Left renal pelvis (tissue), 4 donors: ENCODE data around the gene RLBP1. TPM values are rescaled to one million over a fixed set of nuclear protein-coding genes. Genes with fewer than 3 reads are reported as not detected.
A peak's percentile ranks its signal among the peaks of the same experiment; 100 is the strongest.
"Not testable (repeated sequence)": the region's sequence is repeated elsewhere in the genome, so short reads cannot be mapped to it uniquely, and the experiment has no call there.

Experiments used
- DNase-seq, 4 donors: peaks; one replicate each; pipeline ENCODE4 v3.0.0-alpha.2; 2013; ENCODE audit warnings: low read depth in 4 of 4, low spot score in 3 of 4
- polyA plus RNA-seq, 4 donors: library from polyadenylated mRNA; unstranded; fragments of 120-200 nt; gene quantifications; one replicate each; pipeline ENCODE4 v1.2.1, GENCODE V29; 2013; ENCODE audit not compliant: insufficient read length in 4 of 4

RLBP1 gene
- polyA plus RNA-seq, result not detected

DNA sequence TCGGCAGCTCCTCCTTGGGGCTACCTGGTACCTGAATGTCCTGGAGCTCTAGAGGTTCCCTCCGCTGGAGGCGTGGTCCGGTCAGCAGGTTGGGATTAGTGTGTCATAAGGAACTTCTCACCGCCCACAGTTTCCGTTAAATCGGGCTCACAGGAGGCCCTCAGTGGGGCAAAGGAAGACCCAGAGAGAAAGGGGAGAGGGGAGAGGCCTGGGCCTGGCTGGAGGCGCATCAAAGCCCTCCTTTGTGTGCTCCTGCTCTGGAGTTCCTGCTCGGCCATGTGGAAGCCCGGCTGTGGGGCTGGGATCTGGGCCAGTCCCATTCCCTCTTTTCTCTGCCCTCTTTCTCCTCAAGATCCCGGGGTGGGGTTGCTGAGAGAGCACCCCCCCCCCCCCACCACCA lies at the start of gene RLBP1:
Gene RLBP1 (minus strand): TSS at position 37 of the 400 bp plus-strand sequence. CDS start 2,604 bp downstream, outside the sequence.
- DNase-seq, result no peak

- not testable (repeated sequence) for DNase-seq
Measured at GRCh38 chr15:89250142-89250541, 28.8 kb upstream of the RLBP1 start.

DNA sequence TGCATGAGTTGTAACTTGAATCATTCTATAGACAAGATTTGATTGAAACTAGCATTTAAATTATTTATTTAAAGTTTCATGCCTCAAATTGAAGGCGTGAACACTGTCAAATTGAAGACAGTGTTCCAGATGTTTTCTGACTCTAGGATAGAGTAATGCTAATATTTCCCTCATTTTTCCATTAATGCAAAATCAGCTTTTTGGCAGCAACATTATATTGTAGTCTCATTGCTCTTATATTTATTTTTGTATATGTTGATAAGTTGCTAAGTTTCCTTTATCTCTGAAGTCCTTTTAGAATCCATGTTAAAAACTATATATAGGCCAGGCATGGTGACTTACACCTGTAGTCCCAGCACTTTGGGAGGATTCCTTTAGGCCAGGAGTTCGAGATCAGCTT lies 27.2 kb upstream of the RLBP1 start:
- DNase-seq, result no peak

DNA sequence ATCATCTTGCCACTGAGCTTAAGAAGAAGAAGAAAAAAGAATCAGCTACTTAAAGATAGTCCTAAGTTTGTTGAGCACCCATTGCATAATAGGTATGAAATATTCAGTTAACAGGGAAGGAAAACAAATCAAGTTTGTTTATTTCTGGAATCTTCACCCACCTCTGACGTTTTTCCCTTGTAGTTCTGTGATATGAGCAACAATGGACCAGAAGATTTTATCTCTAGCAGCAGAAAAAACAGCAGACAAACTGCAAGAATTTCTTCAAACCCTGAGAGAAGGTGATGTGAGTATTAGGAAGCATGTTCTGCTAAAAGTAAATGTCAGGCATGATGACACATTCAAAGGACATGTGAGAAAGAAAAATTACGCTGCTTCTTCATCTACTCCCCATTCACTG lies 26.1 kb upstream of the RLBP1 start:
- DNase-seq, result no peak

DNA sequence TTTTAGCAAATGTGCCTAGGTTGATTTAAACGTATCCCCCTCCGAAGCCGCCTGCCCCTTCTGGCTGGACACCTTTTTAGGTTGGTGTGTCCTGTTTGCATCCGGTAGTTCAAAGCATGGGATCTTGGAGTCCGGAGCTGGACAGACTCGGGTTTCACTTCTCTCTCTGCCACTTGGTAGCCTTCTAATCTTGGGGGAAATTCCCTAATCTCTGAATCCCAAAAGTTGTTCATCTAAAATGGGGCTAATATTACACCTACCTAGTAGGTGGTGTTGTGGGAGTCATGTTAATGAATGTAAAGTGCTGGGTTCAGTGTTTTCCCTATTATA lies 23.2 kb upstream of the RLBP1 start:
- DNase-seq, result no peak

GRCh38 chr15:89243691-89244573 lies 22.6 kb upstream of the RLBP1 start, which contains the start of gene FANCI:
Gene FANCI, plus strand, starts transcription at chr15:89243979. Its CDS starts 3,669 bp downstream, at chr15:89247648.
- peak; percentile 82 to 92 (median 88) for DNase-seq

GRCh38 chr15:89243046-89243690 lies 21.8 kb upstream of the RLBP1 start:
- no peak for DNase-seq

DNA sequence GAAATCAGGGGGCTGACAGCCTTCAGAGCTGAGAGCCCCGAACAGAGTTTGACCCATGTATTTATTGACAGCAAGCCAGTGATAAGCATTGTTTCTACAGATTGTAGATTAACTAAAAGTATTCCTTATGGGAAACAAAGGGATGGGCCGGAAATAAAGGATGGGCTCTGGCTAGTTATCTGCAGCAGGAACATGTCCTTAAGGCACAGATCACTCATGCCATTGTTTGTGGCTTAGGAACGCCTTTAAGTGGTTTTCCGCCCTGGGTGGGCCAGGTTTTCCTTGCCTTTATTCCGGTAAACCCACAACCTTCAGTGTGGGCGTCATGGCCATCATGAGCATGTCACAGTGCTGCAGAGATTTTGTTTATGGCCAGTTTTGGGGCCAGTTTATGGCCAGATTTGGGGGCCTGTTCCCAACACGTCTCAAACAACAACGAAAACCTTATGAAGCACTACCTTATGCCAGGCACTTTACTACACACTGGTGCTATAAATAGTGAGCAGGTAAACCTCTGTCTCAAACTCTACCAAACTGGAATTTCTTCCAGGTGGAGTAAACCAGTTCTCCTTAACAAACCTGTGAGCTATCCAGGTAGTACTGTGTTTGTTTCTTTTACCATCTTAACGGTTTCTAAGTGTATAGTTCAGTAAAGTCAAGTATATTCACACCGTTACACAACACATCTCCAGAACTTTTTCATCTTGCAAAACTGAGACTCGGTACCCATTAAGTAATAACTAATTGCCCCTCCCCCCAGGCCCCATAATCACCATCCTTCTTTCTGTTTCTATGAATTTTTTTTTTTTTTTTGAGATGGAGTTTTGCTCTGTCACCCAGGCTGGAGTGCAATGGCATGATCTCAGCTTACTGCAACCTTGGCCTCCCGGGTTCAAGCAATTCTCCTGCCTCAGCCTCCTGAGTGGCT lies 18.8 kb upstream of the RLBP1 start:
- DNase-seq, result not testable (repeated sequence)

DNA sequence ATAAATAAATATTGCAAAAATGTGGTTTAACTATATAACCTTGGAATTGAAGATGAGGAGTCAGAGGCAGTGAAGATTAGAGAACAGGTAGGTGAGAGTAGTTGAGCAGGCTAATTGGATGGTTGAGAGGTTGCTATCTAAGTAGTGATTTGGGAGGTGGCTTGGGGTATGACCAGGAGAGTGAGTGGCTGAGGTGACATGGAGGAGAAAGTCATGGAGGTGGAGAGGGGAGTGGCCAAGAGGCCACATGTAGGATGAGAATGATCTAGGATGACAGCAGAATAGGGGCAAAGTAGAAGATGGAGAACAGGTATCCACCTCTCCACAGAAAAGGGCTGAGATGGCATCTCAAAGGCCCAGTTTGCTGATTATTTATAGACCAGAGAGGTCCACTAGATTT lies 10.5 kb upstream of the RLBP1 start:
- DNase-seq, result no peak

DNA sequence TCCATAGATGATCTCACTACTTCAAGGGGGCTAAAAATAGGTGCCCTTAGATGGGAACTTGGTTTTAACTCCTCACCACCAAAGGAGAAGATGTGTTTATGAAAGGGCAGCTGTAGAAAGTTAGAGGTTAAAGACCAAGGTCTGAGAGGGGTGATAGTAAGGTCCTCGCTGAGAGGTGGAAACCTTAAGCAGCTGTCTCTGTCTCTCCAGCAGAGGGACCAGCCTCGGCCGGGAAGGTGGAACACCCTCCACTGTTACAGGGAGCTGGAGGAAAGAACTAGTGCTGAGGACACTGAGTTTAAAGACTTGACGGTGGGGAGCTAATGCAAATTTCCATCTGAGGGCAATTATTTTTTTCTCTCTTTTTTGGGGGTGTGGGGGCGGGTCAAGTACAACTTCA lies 8.9 kb upstream of the RLBP1 start:
- no peak for DNase-seq

GRCh38 chr15:89227425-89227824 lies 6.0 kb upstream of the RLBP1 start:
- DNase-seq, result no peak

DNA sequence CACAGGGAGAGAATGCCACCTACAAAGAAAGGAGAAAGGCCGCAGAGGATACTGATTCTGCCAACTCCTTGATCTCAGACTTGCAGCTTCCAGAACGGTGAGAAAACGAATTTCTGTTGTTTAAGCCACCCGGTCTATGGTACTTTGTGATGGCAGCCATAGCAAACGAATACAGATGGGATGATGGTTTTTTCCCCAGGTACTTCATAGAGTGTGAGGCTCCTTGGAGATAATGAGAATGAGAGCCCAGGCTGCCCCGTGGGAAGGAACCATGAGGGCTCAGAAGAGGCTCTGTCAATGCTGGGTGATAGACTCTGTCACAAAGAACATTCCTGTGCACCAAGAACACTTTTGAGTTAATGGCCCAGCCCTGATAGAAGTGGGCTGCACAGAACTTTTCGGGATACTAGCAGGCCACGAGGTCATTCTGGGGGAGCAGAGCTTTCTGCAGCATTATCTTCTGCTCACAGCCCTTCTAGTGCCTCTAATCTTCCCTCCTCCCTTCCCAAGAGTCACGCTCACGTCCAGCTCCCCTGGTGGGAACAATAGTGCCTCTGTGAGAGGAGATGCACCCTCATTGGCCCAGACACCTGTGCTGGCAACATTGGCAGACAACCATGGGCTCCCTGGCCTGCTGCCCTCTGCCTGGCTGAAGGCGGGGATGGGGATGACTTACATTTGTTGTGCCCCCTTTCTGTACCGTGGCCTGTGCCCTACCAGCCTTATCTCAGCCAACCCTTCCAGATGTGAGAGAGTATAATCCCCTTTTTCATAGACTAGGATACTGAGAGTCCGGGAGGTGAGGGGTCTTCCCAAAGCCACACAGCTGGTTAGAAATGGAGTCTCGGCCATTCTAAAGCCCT lies 5.2 kb upstream of the RLBP1 start:
- DNase-seq, result no peak

DNA sequence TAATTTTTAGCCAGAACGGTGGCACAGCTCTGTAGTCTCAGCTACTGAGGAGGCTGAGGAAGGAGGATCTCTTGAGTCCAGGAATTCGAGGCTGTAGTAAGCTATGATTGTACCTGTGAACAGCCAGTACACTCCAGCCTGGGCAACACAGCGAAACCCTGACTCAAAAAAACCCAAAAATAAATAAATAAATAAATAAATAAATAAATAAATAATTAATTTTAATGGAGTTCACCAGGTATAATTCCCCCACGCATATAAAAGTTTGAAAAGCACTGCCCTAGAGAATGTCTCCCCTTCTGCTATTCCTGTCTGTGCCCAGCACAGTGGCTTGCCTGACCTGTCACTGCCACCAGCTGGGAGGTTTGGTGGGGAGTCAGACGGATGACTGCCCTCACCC lies 4.2 kb upstream of the RLBP1 start:
- no peak for DNase-seq

GRCh38 chr15:89218531-89218930 lies 2.8 kb downstream of the RLBP1 start:
- no peak for DNase-seq

DNA sequence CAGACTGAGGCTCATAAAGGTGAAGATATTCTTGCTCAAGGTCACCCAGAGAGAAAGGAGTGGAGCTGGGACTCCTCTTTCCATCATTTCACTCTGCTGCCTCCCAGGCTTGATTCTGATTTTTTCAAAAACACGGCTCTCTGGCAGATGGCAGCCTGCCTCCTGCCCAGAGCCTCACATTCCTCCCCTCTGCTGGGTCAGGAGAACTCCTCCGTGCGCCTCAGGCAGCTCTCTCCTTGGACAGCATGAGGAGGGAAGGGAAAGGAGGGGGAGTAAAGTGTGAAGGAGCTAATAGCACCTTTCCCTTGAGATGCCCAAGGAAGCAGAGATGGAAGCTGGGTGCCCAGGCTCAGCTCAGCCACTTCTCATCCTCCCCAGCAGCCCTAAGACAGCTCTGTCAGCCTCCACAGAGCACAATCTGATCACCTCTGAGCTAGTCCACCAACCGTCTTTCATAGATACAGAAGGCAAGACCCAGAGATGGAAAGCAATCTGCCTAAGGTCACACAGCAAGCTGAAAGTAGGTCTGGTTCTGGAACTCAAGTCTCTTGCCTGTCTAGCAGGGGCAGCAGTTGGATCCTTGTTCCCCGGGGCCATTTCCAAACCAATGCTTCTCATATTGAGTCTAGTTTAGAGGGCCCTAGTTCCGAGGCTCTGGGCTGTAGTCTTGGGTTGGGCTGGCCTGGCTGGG lies 3.5 kb downstream of the RLBP1 start:
- DNase-seq, result no peak

DNA sequence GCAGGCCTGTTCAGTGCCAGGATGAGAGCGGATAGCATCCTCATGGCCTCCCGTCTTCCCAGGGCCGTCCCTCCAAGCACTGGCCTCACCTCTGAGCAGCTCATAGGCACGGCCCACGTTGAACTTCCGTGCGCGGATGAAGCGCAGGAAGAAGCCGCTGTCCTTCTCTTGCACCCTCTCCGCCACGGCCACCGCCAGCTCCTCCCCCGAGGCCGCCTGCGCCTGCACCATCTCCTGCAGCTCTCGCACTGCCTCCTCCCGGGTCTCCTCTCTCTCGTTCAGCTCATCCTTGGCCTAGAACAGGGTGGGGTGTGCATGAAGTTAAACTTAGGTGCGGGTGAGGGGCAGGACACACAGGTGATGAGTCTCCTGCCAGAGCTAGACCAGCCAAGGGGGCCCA lies 4.3 kb downstream of the RLBP1 start:
- no peak for DNase-seq

GRCh38 chr15:89215627-89216026 lies 5.8 kb downstream of the RLBP1 start:
- no peak for DNase-seq

DNA sequence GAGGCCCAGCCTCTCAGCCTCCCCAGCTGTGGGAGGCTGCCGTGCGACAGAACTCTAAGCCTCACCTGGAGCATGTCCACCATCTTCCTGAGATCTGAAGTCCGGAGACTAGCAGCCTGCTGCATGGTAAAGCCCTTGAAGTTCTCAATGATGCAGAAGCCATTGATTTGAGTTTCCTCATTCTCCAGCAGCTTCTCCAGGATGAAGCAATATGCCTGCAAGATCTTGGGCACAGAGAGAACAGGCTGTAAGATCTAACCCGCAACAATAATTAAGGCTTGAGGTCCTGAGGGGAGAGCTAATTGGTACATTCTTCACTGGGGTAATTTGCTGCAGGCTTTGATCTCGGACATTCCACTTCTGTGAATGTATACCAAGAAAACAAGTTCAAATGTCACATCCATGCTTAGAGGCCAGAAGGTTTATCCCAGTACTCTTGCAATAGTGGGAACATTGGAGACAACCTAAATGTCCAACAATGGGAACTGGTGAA lies 9.7 kb downstream of the RLBP1 start:
- no peak for DNase-seq

DNA sequence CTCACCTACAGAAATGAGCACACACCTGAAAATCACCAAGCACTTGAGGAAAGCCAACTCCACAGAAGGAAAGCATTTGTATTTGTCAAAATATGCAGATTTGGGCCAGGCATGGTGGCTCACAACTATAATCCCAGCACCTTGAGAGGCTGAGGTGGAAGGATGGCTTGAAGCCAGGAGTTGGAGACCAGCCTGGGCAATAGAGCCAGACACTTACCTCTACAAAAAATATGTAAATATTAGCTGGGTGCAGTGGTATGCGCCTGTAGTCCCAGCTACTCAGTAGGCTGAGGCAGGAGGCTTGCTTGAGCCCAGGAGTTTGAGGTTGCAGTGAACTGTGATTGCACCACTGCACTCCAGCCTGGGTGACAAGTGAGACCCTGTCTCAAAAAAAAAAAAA lies 12.3 kb downstream of the RLBP1 start:
- DNase-seq, result no peak
